HG03039 (cell line): ENCODE data around the gene PTPRG.

ENCODE experiments used
- ATAC-seq: cut with Tn5 transposase; IDR thresholded peaks from one replicate; pipeline ENCODE4 v1.9.1; 2021; ENCODE audit warnings: mild to moderate bottlenecking, moderate library complexity; ENCODE audit not compliant: unreplicated experiment

The PTPRG gene

GRCh38 chr3:61583890-61584875, 22.8 kb downstream of the PTPRG start:
- ATAC-seq: no peak

GRCh38 chr3:61589856-61590255, 28.5 kb downstream of the PTPRG start:
- no peak for ATAC-seq

- no peak for ATAC-seq
Observed at GRCh38 chr3:61591300-61591699, 29.9 kb downstream of the PTPRG start.

- no peak for ATAC-seq
Observed at GRCh38 chr3:61593446-61594029, 32.2 kb downstream of the PTPRG start.

- no peak for ATAC-seq
Observed at GRCh38 chr3:61594144-61594963, 33.0 kb downstream of the PTPRG start.

- no peak for ATAC-seq
Observed at GRCh38 chr3:61594964-61595285, 33.6 kb downstream of the PTPRG start.

- no peak for ATAC-seq
Observed at GRCh38 chr3:61595288-61595687, 33.9 kb downstream of the PTPRG start.

GRCh38 chr3:61595826-61596225, 34.5 kb downstream of the PTPRG start:
- no peak for ATAC-seq

- ATAC-seq: no peak
Observed at GRCh38 chr3:61597906-61598305, 36.5 kb downstream of the PTPRG start.

GRCh38 chr3:61600195-61600594, 38.8 kb downstream of the PTPRG start:
- ATAC-seq: no peak

GRCh38 chr3:61601831-61602230, 40.5 kb downstream of the PTPRG start:
- ATAC-seq: no peak

- ATAC-seq: no peak
Observed at GRCh38 chr3:61602466-61602865, 41.1 kb downstream of the PTPRG start.

GRCh38 chr3:61605589-61606175, 44.3 kb downstream of the PTPRG start:
- ATAC-seq: no peak

- no peak for ATAC-seq
Observed at GRCh38 chr3:61606196-61606595, 44.8 kb downstream of the PTPRG start.

GRCh38 chr3:61608072-61608471, 46.7 kb downstream of the PTPRG start:
- no peak for ATAC-seq

- no peak for ATAC-seq
Observed at GRCh38 chr3:61608711-61609110, 47.3 kb downstream of the PTPRG start.

GRCh38 chr3:61610316-61610715, 48.9 kb downstream of the PTPRG start:
- ATAC-seq: no peak

GRCh38 chr3:61612211-61613194, 51.1 kb downstream of the PTPRG start:
- ATAC-seq: no peak

- ATAC-seq: no peak
Observed at GRCh38 chr3:61613666-61614065, 52.3 kb downstream of the PTPRG start.

GRCh38 chr3:61615643-61616042, 54.3 kb downstream of the PTPRG start:
- no peak for ATAC-seq
